IPS DF 4.7 (cell line): Measurements from ENCODE around the gene TIAM1.

ENCODE experiments used
- DNase-seq: peaks from one replicate; pipeline ENCODE4 v3.0.0-alpha.2; 2013; ENCODE audit warnings: low spot score; ENCODE audit errors: extremely low read depth

The TIAM1 gene

DNA sequence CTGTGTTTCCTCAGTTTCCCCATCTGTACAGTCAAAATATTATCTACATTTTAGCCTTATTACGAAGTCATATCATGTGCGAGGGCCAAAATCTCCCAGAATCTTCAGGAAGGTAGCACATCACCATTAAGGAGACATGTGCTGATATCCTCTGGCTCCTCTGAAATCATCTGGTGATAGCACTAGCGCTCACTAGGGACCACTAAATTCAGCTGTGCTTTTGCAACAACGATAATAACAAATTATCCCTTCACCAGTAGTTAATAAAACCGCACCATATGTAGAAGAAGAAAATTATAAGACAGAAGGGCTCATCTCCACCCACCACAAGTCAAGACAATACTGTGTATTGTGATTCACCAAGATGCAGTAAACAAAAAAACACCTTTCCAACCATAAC lies 53.3 kb downstream of the TIAM1 start:
- DNase-seq = no peak

DNA sequence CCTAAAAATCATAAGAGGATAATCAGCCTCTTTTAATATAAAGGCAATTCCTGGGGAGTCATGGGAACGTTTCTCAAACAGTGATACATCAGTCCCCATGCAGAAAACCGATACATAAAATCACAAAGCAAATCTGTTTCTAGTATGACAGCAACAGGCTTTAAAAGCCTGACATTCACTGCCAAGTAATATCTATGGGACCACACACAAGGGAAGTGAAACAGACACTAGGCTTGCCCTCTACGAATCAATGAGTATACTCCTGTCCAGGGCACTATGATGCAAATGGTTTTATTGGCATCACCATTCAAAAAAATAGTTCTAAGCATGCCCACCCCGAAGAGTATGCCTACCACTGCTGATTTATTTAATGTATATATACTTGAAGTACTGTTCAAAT lies 54.4 kb downstream of the TIAM1 start:
- no peak for DNase-seq

GRCh38 chr21:31288191-31288590 lies 55.9 kb downstream of the TIAM1 start:
- DNase-seq = no peak

- no peak for DNase-seq
These were observed 56.9 kb downstream of the TIAM1 start for GRCh38 chr21:31287201-31287600.

GRCh38 chr21:31286621-31287020 lies 57.4 kb downstream of the TIAM1 start:
- DNase-seq = no peak

DNA sequence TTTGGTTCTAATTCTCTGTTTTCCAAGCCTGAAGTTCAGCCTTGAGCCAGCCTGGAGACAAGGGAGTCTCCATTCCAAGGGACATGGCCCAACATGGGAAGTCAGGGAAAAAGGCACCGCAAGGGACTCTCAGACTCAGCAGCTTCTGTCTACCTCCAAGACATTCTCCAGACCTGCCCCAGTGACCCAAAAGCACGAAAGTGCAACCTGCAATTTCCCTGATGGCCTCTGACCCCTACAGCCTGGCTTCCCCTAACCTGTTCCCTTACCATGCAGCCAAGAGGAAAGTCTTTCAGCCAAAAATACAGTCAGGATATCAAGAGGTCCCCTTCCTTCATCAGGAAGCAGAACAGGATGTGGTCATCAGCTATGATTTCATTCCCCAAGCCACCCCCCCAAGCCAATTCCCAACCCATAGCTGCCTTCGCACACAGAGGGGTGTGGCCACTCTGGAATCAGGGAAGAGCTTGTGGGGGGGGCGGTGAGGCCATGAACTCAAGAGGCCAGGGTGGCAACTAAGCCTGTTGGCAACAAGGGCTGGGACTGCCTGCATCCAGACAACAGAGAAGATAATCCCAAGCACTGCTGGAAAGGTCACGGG lies 59.2 kb downstream of the TIAM1 start:
- no peak for DNase-seq

DNA sequence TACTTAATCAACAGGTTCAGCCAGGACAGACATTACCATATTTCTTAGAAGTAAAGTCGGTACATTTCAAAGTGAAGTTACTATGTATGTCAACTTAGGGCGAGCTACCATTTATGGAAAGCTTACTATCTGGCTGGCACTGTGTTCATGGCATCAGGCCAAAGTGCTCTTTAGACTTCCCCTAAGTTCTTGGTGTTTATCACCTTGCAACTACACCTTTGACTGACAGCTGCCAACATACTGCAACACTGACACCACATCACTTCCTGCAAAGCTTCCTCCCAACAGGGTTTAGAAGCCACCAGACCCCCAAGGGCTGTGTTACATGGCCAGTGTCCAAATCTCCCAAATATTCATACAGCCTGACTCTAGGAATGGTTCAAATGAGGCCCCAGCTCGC lies 61.0 kb downstream of the TIAM1 start:
- no peak for DNase-seq

- DNase-seq = no peak
These were observed 61.9 kb downstream of the TIAM1 start for GRCh38 chr21:31282095-31282709.

DNA sequence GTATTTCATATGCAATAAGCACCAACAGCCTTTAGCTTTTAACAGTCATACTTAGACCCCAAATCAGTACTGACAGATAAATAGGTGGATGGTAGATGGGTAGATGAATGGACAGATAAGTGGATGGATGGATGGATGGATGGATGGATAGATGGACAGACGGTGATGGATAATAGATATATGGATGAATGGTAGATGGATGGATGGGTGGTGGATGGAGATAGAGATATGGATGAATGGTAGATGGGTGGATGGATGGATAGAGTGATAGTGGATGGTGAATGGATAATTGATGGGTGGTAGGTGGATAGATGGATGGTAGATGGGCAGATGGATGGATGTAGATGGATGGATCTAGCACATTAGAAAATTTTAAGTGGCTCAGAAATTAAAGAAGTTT lies 62.5 kb downstream of the TIAM1 start:
- no peak for DNase-seq

DNA sequence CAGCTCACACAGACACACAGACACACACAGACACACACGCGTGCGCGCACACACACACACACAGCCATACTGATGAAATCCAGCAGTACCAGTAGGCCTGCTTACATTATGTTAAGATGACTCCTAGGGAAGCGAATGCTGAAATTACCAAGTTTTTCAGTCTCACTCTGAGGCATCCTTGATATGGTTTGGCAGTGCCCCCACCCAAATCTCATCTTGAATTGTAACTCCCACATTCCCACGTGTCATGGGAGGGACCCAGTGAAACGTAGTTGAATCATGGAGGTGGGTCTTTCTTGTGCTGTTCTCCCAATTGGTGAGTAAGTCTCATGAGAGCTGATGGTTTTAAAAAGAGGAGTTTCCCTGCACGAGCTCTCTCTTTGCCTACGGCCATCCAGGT lies 64.1 kb downstream of the TIAM1 start:
- DNase-seq = no peak

GRCh38 chr21:31279214-31279613 lies 64.8 kb downstream of the TIAM1 start:
- DNase-seq = no peak

- no peak for DNase-seq
These were observed 65.4 kb downstream of the TIAM1 start for GRCh38 chr21:31278511-31279130.

- no peak for DNase-seq
These were observed 67.4 kb downstream of the TIAM1 start for GRCh38 chr21:31276663-31277062.

- no peak for DNase-seq
These were observed 68.2 kb downstream of the TIAM1 start for GRCh38 chr21:31275901-31276300.

- no peak for DNase-seq
These were observed 70.8 kb downstream of the TIAM1 start for GRCh38 chr21:31273278-31273677.

GRCh38 chr21:31268090-31268489 lies 76.0 kb downstream of the TIAM1 start:
- DNase-seq = no peak

GRCh38 chr21:31267644-31268043 lies 76.4 kb downstream of the TIAM1 start:
- DNase-seq = no peak

- DNase-seq = no peak
These were observed 77.8 kb downstream of the TIAM1 start for GRCh38 chr21:31266241-31266640.

DNA sequence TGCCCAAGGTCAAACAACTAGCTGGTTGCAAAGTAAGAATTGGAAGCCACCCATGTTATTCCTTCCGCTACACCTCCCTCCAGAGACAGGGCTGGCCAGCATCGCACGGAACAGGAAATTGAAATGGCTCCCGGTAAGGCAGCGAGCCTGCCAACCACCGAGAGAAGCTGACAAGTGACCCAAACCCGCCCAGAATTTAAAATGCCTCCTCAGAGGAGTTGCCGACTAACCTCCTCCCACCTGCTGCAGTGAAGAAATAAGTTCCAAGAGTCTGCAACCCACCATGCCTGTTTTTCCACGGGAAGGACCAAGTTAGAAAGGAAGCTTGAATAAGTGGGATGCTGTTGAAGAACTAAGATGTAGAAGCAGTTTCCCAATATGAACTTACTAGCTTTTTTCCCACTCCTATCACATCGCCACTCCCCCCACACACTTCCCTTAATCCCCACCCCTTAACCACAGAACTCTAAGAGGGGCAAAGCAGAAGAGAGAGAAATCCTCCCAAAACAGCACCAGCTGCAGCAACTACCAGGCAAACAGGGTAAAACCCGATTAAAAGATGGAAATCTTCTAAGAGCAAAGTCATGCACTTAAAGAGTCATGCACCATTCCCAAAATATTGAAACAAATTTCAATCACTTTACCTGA lies 78.6 kb downstream of the TIAM1 start:
- no peak for DNase-seq

- DNase-seq = no peak
These were observed 79.5 kb downstream of the TIAM1 start for GRCh38 chr21:31264574-31264973.

DNA sequence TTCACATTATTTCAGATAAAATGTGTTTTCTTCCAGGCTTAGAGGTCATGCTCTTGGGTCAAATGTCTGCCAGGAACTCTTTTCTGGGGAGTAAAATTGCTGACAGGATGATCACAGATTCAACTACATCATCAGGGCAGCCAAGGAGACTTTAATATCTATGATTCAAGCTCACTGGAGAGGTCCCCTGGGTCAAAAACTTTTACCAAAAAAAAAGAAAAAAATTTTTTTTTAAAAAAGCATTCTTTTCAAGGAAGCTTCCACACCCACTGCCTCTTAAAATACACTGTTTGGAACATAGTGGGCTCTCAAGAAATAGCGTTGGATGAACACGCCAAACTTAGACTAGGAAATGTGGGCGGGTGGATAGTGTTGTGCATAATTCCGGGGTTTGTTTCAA lies 81.3 kb downstream of the TIAM1 start:
- no peak for DNase-seq

GRCh38 chr21:31261759-31262158 lies 82.3 kb downstream of the TIAM1 start:
- no peak for DNase-seq

GRCh38 chr21:31260790-31261189 lies 83.3 kb downstream of the TIAM1 start:
- DNase-seq = no peak
